Measurements from ENCODE around the gene FAP.

Gene FAP

DNA sequence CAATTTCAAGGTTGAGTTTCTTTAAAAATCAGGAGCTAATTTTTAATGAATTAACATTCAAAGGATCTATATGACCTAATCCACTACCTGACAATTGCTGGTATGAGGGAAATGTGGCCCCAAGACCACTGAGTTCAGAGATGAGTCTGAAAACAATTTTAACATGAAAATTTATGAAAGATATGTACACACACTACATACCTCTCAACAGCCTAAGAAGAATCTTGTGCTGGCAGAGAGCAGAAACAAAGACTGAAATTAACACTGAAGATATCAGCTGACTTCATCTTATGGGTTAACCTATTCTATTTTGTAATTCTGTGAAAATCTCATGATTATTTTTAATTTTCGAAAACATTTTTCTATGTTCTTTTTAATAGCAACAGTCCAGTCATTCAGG, 1.7 kb downstream of the FAP start:
- no peak for DNase-seq

DNA sequence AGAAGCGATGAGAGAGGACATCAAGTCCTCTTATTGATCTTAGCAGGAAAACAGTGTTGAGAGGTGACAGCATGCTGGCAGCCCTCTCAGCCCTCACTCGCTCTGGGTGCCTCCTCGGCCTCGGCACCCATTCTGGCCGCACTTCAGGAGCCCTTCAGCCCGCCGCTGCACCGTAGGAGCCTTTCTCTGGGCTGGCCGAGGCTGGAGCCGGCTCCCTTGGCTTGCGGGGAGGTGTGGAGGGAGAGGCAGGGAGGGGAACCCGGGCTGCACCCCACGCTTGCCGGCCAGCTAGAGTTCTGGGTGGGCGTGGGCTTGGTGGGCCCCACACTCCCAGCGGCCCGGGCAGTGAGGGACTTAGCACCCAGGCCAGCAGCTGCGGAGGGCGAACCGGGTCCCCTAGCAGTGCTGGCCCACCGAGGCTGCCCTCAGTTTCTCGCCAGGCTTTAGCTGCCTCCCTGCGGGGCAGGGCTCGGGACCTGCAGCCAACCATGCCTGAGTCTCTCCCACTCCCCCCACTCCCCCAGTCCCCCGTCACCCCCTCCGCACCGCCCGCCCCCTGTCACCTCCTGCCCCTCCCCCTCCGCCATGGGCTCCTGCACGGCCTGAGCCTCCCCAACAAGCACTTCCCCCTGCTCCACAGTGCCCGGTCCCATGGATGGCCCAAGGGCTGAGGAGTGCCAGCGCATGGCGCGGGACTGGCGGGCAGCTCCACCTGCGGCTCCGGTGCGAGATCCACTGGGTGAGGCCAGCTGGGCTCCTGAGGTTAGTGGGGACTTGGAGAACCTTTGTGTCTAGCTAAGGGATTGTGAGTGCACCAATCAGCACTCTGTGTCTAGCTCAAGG, 8.4 kb downstream of the FAP start:
- no peak for DNase-seq

DNA sequence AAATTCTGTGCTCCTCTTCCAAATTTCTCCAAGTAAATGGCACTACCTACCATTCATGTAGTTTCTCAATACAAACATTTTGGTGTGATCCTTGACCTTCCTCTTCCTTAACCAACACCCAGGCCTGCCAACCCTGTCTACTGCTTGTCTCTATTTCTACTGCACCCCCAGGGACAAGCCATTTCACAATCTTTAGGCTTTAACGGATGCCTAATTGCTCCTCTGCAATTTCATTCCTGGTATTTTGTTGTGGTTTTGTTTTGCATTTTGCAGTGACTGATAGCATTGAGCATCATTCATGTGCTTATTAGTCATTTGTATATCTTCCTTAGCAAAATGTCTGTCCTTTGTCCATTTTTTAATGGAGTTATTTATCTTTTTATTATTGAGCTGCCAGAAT, 10.0 kb downstream of the FAP start:
- DNase-seq, result peak; percentile 64

DNA sequence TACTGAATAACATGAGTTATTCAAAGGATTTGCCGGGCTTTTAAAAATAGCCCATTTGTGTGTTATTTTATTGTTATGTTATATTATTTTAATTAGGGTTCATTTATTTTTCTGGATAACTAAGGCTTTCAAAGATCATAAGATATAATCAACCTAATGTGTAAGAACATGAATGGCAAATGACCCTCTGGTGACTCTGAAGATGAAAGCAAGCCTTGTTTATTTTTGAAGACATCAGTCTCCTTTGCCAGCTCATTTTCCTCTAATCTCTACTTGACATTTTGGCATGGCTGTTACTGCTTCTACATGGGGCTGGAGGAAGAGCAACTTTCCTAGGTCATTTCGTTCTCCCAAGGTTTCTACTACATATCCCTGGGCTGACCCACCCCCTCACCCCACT, 10.6 kb downstream of the FAP start:
- DNase-seq, result no peak

DNA sequence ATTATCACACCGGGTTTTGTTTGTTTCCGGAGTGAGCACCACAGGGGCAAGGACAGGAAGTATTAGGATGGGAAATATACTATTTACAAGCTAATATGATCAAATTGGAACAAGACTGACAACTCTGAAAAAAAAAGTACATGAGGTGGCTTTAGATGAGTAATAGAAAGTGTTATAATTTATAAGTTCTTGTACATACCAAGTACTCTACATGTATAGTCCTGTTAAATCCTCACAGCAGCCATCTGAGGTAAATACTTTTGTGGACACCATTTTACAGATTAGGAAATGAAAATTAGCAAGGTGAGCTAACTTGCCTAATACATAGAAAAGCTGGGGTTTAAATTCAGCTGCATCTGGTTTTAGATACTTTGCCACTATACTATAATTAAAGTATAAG, 11.2 kb downstream of the FAP start:
- DNase-seq, result no peak

DNA sequence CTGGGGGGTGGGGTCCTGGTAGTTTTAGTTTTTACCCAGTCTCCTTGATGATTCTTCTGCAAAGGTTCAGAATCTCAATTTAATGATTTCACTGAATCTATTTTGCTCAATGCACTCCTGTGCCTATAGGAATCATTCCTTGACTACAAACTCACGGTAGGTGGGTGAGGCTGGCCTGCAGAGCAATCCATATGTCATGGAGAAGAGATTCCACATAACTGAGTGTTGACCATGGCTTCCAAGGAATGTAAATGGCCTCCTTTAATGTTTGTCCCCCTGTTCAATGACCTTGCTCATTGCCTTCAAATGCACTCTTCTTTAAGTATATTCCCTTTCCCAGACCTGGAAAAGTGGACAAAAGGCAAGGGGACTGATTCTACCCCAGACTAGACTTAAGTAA, 12.5 kb downstream of the FAP start:
- no peak for DNase-seq

DNA sequence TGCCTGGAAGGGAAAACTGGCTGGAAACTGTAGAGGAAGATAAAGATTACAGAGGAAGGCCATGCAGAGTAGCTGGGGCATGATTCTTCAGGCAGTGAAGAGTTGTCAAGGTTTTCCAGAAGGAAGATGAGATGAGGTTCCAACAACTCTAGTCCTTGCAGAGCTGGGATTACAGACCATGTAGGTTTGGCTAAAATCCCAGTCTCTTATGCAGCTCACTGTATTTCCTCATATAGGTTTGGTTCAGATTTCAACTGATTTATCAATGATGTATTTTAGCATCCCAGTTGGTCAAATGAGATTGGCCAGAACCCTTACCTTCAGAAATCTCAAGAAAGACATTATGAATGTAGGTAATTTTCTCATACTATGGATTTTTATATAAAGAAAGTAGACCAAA, 16.4 kb downstream of the FAP start:
- no peak for DNase-seq

DNA sequence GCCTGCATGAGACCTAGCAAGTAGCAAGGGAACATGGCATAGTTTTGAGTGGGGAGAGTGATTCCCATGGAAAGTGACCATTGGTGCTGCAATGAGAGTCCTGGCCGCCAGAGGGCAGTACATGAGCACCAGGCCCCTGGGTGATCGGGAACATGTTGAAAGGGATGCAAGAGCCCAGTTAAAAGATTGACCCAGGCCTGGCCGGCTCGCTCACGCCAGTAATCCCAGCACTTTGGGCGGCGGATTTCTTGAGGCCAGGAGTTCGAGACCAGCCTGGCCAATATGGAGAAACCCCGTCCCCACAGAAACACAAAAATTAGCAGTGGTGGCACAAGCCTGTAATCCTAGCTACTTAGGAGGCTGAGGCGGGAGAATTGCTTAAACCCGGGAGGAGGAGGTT, 22.2 kb downstream of the FAP start:
- peak; percentile 60 for DNase-seq

DNA sequence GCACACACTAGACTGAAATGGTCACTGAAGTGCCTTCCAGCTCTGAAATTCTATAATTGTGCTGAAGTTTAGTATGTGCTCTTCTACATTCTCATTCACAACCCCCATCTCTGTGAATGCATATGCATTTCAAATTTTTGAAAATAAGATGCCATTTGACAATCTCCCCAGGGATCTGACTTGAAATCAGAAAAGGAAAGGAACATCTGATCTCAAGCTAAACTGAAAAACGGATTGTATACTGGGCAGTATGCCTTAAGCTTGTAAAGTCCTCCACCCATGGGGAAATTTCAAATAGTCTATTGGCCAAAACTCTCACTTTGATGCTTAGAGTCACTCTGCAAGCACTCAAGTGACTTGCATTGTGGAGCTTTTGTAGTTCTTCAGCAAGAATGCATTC, 22.9 kb downstream of the FAP start:
- DNase-seq, result no peak

DNA sequence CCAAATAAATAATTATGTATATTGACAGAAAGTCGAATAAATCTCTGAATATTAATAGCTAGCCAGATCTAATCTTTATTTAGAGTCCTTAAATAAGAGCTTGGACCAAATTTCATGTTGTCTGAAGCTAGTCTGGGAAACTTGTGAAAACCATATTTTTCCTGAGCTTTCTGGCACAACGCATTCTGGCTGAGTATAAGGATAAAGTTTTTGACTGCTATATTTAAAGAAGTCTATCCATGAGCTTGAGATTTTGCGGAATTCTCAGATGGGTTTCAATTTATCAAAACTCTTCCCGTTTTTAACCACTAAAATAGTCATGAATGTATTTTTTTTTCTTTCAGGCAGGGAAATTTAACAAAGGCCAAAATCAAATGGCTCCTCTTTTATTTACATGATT, 23.8 kb downstream of the FAP start:
- DNase-seq, result no peak

DNA sequence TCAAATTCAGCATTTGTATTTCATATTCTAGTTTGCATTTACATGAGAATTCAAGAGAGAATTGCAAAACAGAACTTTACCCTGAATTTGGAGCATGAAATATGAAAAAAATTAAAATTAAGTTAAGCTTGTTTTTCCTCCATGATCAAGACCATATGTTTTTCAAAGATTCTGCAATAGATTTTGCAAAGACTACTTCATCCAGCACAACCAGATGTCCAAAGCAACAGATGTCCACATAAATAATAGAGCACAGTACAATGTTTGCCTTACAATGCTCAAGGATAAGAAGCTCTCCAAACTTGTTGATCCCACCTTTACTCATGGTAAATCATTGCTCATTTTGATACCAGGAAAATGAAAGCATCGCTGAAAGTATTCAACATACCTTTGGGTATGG, 25.6 kb downstream of the FAP start:
- no peak for DNase-seq

DNA sequence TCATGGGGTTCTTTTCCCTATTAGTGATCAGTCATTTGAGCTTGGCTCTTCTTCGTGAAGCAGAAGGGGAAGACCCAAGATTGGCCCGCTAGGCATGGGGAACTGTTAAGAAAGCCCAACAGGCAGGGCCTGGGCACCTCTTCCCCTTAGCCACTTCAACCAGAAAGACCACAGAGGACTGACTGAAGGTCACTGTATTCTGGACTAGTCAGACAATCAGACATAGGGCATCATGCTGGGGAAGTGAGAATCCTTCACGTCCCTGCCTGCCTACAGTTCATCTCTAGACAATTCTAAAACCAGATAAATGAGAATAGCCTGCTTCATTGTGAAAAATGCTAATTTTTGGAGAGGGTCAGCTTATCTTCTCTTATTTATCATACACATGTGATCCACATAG, 28.1 kb downstream of the FAP start:
- peak; percentile 24 for DNase-seq

DNA sequence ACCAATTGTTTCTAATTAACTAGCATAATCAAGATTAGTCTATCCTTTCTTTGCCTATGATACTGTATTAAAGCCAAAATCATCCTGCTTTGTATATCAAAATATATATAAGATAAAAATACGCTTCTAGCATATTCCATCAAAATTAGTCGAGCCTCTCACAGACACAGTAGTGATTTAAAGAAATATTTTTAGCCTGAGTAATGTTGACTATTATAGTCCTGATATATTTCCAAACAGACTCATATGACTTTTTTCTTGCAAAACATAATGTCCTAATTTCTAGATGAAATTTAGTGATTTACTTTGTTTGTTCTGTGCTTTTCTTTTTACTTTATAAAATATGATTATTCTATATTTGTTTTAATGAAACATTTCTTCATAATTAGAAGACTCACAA, 30.9 kb downstream of the FAP start:
- peak; percentile 14 for DNase-seq

DNA sequence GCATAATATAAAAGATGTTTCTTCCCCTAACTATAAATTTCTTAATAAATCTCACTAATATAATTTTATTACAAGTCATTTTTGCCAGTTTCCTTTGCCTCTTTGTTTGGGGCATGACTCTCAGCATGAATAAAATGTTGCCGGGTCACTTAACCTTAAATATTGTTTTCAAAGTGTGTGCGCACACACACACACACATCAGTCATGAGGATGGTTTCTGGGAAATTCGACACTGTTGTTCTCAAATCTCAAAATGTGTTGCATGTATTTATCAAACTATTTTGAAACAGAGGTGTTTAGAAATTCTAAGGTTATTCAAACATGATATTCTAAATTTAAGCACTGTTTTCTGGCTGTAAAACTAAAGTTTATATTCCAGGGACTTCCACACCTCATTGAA, 31.5 kb downstream of the FAP start:
- DNase-seq, result no peak

DNA sequence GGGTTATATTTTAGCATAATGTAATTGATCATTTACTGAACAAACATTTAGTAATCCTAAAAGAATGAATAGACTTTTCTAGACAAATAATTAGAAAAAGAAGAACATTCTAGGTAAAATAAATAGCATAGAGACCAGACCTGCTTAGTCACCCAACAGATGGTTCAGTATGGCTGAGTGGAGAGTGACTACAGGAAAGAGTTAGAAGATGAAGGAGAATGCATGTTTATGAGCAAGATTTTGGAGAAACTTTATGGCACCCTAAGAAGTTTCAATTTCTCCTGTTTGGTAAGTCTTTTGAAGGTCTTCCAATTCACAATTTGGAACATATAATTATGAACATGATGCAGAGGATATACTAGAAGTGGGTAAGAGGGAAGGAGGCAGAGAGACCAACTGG, 32.9 kb downstream of the FAP start:
- no peak for DNase-seq

DNA sequence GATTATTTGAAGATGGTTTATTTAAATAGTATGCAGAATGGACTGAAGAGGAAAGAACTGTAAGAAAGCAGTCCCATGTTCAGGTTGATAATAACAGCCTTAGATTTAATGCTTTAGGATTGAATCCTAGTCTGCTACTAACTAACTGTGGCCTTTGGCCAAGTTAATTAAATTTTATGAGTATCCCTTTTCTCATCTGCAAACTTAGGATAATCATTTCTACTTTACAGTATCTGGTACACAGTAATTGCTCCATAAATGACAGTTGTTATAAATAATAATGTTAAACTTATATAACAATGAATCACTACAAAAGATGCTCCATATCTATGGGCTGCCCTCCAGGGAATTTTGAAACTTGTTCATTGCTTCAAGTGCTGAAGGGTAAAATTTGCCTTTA, 41.0 kb downstream of the FAP start:
- DNase-seq, result no peak

DNA sequence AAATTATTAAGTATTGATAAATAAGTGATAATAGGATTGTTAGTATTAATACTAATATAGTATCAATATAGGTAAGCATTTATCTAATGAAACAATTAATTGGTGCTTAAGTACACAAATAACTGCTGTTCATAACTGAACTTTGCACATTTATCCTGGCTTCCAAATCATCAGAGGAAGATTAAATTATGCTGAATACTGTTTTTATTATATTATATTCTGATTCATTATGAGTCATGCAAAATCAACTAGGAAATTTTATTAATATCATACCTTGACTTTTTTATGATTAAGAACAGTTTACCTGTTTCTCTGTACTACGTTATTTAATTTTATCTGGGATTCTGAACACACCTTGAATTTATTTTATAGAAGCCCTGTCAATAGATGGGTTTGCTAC, 42.6 kb downstream of the FAP start:
- DNase-seq, result no peak

DNA sequence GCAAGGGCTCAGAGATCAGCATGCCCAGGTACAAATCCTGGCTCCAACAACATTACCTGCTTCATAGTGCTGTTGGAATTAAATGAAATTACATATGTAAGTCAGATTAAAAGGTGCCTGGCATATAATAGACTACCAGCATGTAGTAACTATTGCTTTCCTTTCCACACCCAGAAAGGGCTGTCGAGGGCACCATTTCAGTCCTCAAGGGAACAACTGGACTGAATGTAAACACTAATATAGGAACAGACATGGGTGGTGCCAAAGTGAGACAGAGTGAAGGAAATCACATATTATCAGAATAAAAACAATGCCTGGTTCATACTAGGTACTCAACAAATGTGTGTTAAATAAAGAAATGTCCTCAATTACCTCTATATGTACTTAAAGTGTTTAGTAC, 43.3 kb downstream of the FAP start:
- DNase-seq, result no peak

DNA sequence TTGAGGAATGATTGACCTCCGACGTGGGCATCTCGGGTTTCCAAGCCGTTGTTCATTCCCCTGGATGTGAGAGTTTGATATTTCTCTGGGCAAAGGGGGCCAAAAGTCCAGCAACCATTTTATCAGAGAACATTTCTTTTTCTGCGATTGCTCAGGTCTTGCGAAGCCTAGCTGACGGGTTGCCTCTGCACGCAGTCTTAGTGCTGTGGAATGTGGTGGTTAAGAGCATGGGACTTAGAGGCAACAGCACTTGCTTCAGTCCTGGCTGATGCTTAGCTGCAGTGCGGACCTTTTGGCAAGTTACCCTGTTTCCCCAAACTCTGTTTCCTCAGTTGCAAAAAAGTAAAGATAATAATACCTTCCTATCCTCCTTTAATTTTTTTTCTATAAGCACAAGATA, 45.0 kb downstream of the FAP start:
- DNase-seq, result no peak

DNA sequence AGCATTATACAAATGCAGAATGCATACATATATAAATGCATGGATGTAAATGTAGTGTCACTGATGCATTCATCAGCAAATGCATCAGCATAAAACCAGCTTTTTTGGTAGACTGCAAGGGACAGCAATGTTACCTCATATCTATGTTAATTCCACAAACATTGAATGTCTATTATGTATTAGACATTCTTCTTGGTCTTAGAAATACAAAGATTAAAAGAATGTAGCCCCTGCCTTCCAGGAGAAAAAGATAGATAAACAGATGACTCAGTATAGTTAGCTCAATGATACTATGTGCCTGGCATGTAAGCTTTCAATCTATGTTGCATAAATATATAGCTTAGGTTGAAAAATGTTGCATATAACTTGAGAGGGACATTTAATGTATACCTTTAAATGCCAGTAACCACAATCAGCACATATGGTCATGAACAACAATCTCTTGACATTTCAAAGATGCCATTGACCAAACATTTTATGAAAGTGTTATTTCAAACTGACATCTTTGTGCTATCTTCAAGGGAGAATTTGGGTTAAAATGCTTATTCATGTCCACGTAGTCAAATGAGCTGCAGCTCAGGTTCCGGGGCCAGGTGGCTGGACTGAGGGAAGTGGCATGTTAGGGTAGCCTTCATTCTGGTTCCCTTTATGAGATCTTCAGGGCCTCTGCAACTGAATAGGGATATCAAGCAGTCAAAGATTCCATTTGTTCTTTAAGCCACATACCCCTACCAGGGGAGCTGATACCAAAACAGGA, 46.0 kb downstream of the FAP start:
- DNase-seq, result no peak

DNA sequence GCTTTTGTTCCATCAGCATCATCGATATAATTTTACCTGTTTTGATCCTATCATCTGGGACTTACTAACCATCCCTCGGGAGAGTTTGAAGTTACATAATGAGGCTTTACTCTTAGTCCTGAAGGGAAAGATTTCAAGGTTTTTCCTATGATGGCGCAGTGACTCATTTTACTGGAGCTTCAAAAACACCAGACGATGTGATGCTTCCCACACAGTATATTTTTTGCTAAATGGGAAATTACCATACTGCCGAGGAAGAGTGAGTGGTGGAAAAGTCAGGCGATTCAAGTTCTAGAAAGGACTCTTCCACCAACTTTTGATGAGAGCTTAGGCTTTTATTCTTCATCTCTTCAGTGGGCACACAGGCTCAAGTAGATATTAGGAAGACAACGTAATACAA, 46.6 kb downstream of the FAP start:
- DNase-seq, result peak; percentile 16

DNA sequence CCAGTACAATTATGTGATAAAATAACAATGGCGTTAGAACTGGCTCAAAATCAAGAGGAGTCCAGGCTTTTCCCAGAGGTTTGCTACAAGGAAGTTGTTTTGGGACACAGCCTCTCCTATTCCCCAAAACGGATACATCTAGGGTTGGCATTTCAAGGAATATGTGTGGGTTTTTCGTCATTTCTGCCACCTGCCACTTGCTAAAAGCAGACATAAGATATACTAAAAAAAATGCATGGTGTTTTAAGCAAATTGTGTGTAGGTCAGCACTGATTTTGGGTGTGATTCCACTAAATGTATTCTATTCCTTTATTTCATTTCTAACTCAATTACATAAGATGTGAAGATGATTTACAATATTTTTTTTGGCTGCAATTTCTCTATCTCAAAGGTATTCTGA, 54.8 kb downstream of the FAP start:
- DNase-seq, result no peak

DNA sequence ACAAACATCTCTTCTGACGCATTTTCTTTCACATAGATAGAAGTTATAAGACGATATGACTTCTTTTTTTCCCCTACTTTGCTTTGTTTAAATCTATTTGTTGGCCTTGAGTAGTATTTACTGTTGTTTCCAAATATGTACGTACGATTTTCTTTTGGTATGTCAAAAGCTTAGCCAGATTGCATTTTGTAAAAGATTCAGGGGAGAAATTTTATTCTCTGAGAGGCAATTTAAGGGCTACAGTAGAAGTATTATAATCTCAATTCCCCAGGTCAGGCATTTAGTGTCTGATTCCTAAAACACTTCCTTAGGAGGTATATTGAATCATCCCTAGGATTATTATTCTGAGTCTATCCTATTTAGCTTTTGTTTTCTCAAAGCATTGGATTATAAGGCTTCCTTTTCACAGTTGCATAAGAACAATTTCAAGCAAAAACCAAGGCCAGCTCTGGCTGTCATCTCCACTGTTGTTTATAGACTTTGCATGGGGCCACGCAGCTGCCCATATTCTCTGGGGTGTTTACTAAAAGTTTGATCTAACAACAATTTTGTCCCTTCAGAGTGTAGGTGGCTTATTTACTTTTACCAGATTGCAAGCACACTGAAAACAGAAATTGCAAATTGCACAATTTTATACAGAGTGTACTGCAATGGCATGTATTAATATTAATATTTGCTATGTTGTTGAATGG, 57.6 kb downstream of the FAP start:
- no peak for DNase-seq

DNA sequence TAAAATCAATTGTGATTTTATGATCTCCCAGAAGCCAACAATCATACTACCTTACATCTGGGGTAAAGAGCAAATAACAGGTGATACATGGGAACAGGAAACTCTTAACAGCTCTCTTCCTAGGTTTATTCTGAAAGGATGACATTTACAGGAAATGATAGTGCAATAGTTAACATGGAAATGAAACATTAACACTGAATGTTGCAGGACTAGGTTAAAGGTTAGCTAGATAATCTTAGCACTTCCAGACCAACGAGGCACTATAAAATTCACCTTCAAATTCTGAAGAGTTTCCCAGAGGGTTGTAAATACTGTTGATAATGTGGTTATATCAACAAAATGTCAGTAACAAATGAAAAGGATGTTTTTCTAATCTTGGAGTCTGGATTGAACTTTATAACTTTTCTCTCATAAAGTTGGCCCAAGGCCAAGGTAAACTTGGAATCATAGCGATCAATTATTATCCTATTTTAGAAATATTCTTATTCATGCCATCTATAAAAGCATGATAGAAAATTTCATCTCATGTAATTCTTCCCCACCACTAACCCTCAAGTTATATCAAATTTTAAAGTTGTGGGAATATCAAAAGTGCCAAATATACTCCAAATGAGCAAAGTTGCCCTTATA, 58.3 kb downstream of the FAP start:
- no peak for DNase-seq
